HCT116 (cell line): ENCODE data around the gene TRIM73.
"Not testable (repeated sequence)": the region's sequence is repeated elsewhere in the genome, so short reads cannot be mapped to it uniquely, and the experiment has no call there.

Experiments used
- EZH2phosphoT487 ChIP-seq: fragments of 200-600 bp; IDR thresholded peaks from 2 replicates; pipeline ENCODE4 v1.6.1; 2018; ENCODE audit warnings: antibody characterized with exemption, borderline replicate concordance
- POLR2A ChIP-seq: IDR thresholded peaks from 2 replicates; pipeline ENCODE4 v1.7.0; 2011; ENCODE audit warnings: borderline replicate concordance; ENCODE audit not compliant: insufficient read depth, insufficient read length; ENCODE audit errors: extremely low read depth

GRCh38 chr7:75364079-75364478 is 31.4 kb upstream of the TRIM73 start:
- not testable (repeated sequence) for TF ChIP-seq POLR2A, EZH2phosphoT487
